ENCODE data around the gene GNG13. TPM values are rescaled to one million over a fixed set of nuclear protein-coding genes. Genes with fewer than 3 reads are reported as not detected.

The GNG13 gene
- total RNA-seq, 3 donors from 2014 or later = 0.31 to 1.0 TPM; not detected in 1

- ATAC-seq (no peak), DNase-seq (no peak)
- Histone ChIP-seq H3K9me3 (no peaks in the 10 kb centered on the region), H3K4me3 (no peak overlapping the region), H3K4me1 (ENCODE audit: low read depth) (peaks cover 10% of the 10 kb centered on the region), H3K36me3 (ENCODE audit: low read depth) (no peaks in the 10 kb centered on the region)
- no peak for TF ChIP-seq CTCF (IDR thresholded peaks at IDR 0.05)
- intact Hi-C loops (cut with DNase I, micrococcal nuclease) = no loop called here
Observed at GRCh38 chr16:782766-783403, 17.6 kb downstream of the GNG13 start.

- ATAC-seq = no peak
- Histone ChIP-seq H3K4me3 (no peak overlapping the region), H3K36me3 (ENCODE audit: low read depth) (no peaks in the 10 kb centered on the region), H3K9me3 (no peaks in the 10 kb centered on the region), H3K4me1 (ENCODE audit: low read depth) (peaks cover 5% of the 10 kb centered on the region)
- TF ChIP-seq CTCF (IDR thresholded peaks at IDR 0.05) = no peak
- DNase-seq = no peak
- intact Hi-C loops (cut with DNase I, micrococcal nuclease) = no loop called here
Observed at GRCh38 chr16:782258-782657, 18.3 kb downstream of the GNG13 start.

- H3K4me3 ChIP-seq = no peak overlapping the region
- TF ChIP-seq CTCF (IDR thresholded peaks at IDR 0.05) = no peak
- intact Hi-C loops (cut with DNase I, micrococcal nuclease) = no loop called here
- H3K4me1 ChIP-seq (ENCODE audit: low read depth) = no peaks in the 10 kb centered on the region
- no peaks in the 10 kb centered on the region for H3K9me3 ChIP-seq
- DNase-seq (no peak), ATAC-seq (no peak)
- H3K36me3 ChIP-seq (ENCODE audit: low read depth) = no peaks in the 10 kb centered on the region
Observed at GRCh38 chr16:781346-782010, 19.1 kb downstream of the GNG13 start.

GRCh38 chr16:780296-780695 lies 20.2 kb downstream of the GNG13 start:
- no peaks in the 10 kb centered on the region for H3K4me1 ChIP-seq (ENCODE audit: low read depth)
- H3K4me3 ChIP-seq = no peak overlapping the region
- TF ChIP-seq CTCF (IDR thresholded peaks at IDR 0.05) = no peak
- DNase-seq (no peak), ATAC-seq (no peak)
- H3K36me3 ChIP-seq (ENCODE audit: low read depth) = no peaks in the 10 kb centered on the region
- intact Hi-C loops (cut with DNase I, micrococcal nuclease) = no loop called here
- no peaks in the 10 kb centered on the region for H3K9me3 ChIP-seq

GRCh38 chr16:779561-779960 lies 21.0 kb downstream of the GNG13 start:
- DNase-seq (no peak), ATAC-seq (no peak)
- Histone ChIP-seq H3K9me3 (no peaks in the 10 kb centered on the region), H3K4me1 (ENCODE audit: low read depth) (no peaks in the 10 kb centered on the region), H3K4me3 (no peak overlapping the region), H3K36me3 (ENCODE audit: low read depth) (no peaks in the 10 kb centered on the region)
- no peak for TF ChIP-seq CTCF (IDR thresholded peaks at IDR 0.05)
- intact Hi-C loops (cut with DNase I, micrococcal nuclease) = no loop called here

All from mucosa of descending colon (tissue), 3 donors.